GM06990 (cell line): ENCODE measurements around the gene TEC.

ENCODE experiments used
- DNase-seq: peaks from one replicate; pipeline ENCODE4 v3.0.0-alpha.2; 2011; ENCODE audit not compliant: insufficient read length; ENCODE audit errors: extremely low read depth
- H3K27me3 ChIP-seq: replicated peaks from 2 replicates; pipeline ENCODE4 v1.6.0; 2011; ENCODE audit warnings: low read length; ENCODE audit not compliant: control insufficient read depth, insufficient read depth
- H3K36me3 ChIP-seq: 2 replicates; pipeline ENCODE4 v1.5.1; 2011; ENCODE audit warnings: low read length; ENCODE audit not compliant: control insufficient read depth, insufficient read depth
- H3K4me3 ChIP-seq: replicated peaks from 2 replicates; pipeline ENCODE4 v1.5.1; 2011; ENCODE audit warnings: low read depth, mild to moderate bottlenecking, control low read depth, low read length
- TF ChIP-seq, protein P1 (sequence below): IDR thresholded peaks from 2 replicates; pipeline ENCODE4 v1.5.1; 2011; ENCODE audit warnings: low read length, control low read depth, mild to moderate bottlenecking, inconsistent platforms; ENCODE audit not compliant: insufficient read depth, poor library complexity, severe bottlenecking

Gene TEC

DNA sequence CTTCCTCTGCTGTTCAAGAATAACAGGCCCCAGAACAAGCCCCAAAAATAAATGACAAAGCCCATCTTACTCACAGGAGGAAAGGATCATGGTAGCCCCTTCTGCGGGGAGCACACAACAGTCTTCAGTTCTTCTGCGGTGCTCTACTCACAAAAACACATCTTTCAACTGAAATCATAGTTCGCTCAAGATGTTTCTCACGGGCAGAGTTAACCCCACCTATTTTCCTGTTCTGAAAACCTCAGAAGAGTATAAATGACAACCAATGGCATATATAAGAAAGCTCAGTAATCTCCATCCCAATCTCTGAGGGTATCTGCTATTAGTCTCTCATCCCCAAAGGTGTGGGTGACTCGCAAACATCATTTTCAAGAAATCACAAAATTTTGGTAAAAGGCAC is 135.6 kb downstream of the TEC start, which contains the start of gene TXK:
Gene TXK, minus strand, starts transcription at position 170 of the 400 bp plus-strand sequence. Its CDS starts 80 bp downstream, at position 90.
- H3K4me3 ChIP-seq: no peak within 1 kb of the TSS
- H3K27me3 ChIP-seq: no peaks in the 10 kb centered on the region
- no peak for DNase-seq
- TF ChIP-seq, protein P1, sequence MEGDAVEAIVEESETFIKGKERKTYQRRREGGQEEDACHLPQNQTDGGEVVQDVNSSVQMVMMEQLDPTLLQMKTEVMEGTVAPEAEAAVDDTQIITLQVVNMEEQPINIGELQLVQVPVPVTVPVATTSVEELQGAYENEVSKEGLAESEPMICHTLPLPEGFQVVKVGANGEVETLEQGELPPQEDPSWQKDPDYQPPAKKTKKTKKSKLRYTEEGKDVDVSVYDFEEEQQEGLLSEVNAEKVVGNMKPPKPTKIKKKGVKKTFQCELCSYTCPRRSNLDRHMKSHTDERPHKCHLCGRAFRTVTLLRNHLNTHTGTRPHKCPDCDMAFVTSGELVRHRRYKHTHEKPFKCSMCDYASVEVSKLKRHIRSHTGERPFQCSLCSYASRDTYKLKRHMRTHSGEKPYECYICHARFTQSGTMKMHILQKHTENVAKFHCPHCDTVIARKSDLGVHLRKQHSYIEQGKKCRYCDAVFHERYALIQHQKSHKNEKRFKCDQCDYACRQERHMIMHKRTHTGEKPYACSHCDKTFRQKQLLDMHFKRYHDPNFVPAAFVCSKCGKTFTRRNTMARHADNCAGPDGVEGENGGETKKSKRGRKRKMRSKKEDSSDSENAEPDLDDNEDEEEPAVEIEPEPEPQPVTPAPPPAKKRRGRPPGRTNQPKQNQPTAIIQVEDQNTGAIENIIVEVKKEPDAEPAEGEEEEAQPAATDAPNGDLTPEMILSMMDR: no peak
- H3K36me3 ChIP-seq: peaks cover 23% of the 10 kb centered on the region

- TF ChIP-seq, protein P1: no peak
- peaks cover 23% of the 10 kb centered on the region for H3K36me3 ChIP-seq
- no peak for DNase-seq
- H3K4me3 ChIP-seq: no peak overlapping the region
- H3K27me3 ChIP-seq: no peaks in the 10 kb centered on the region
Observed at GRCh38 chr4:48133669-48134068, 136.0 kb downstream of the TEC start.

- no peaks in the 10 kb centered on the region for H3K27me3 ChIP-seq
- peaks cover 14% of the 10 kb centered on the region for H3K36me3 ChIP-seq
- TF ChIP-seq, protein P1: no peak
- H3K4me3 ChIP-seq: no peak overlapping the region
- no peak for DNase-seq
Observed at GRCh38 chr4:48131736-48132135, 137.9 kb downstream of the TEC start.

GRCh38 chr4:48130100-48130499 is 139.5 kb downstream of the TEC start:
- H3K36me3 ChIP-seq: peaks cover 6% of the 10 kb centered on the region
- no peak for DNase-seq
- H3K4me3 ChIP-seq: no peak overlapping the region
- no peaks in the 10 kb centered on the region for H3K27me3 ChIP-seq
- TF ChIP-seq, protein P1: no peak

- Histone ChIP-seq H3K36me3 (peaks cover 1% of the 10 kb centered on the region; the same call in 1 of the 2 replicates), H3K4me3 (no peak overlapping the region), H3K27me3 (no peaks in the 10 kb centered on the region)
- TF ChIP-seq, protein P1: peak; percentile 19
- DNase-seq: no peak
Observed at GRCh38 chr4:48129307-48130014, 140.2 kb downstream of the TEC start.
